ENCODE measurements around the gene TOPBP1. TPM values are rescaled to one million over a fixed set of nuclear protein-coding genes. Genes with fewer than 3 reads are reported as not detected.

The TOPBP1 gene
- total and polyA plus RNA-seq, 9 of the 15 experiments (the other 6 are each of a cell fraction or from before 2014, with no cell fraction given): 16.6 to 77.6 (median 58.2) TPM

GRCh38 chr3:133573054-133573628, 88.6 kb downstream of the TOPBP1 start (continued):
- TF ChIP-seq, protein P1, sequence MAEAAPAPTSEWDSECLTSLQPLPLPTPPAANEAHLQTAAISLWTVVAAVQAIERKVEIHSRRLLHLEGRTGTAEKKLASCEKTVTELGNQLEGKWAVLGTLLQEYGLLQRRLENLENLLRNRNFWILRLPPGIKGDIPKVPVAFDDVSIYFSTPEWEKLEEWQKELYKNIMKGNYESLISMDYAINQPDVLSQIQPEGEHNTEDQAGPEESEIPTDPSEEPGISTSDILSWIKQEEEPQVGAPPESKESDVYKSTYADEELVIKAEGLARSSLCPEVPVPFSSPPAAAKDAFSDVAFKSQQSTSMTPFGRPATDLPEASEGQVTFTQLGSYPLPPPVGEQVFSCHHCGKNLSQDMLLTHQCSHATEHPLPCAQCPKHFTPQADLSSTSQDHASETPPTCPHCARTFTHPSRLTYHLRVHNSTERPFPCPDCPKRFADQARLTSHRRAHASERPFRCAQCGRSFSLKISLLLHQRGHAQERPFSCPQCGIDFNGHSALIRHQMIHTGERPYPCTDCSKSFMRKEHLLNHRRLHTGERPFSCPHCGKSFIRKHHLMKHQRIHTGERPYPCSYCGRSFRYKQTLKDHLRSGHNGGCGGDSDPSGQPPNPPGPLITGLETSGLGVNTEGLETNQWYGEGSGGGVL (CRISPR knock-in tag; IDR thresholded peaks at IDR 0.05): no peak
- TF ChIP-seq ZNF134 (CRISPR knock-in tag; conservative IDR thresholded peaks at IDR 0.05) (no peak), ZNF174 (CRISPR knock-in tag; IDR thresholded peaks at IDR 0.05) (no peak), ZNF77 (CRISPR knock-in tag; IDR thresholded peaks at IDR 0.05) (no peak), SUPT5H (IDR thresholded peaks at IDR 0.05) (peak; percentile 65), FOS (IDR thresholded peaks at IDR 0.05; ENCODE audit: extremely low read depth, insufficient read length) (peak; percentile 14), ATF6 (CRISPR knock-in tag; IDR thresholded peaks at IDR 0.05) (no peak), ZNF316 (IDR thresholded peaks at IDR 0.05) (peak; percentile 80), KHSRP (IDR thresholded peaks at IDR 0.05) (no peak), PCBP1 (IDR thresholded peaks at IDR 0.05; ENCODE audit: low read depth, low read length, poor library complexity, severe bottlenecking) (no peak), THRB (CRISPR knock-in tag; conservative IDR thresholded peaks at IDR 0.05) (0 out of 2 replicates have a peak, but pooled peaks have one; percentile 13), PTBP1 (IDR thresholded peaks at IDR 0.05; ENCODE audit: low read depth, low read length) (no peak), MIER1 (IDR thresholded peaks at IDR 0.05; ENCODE audit: low read depth) (no peak), ZNF586 (CRISPR knock-in tag; conservative IDR thresholded peaks at IDR 0.05) (no peak), ZNF121 (CRISPR knock-in tag; conservative IDR thresholded peaks at IDR 0.05) (no peak), EGR1 (conservative IDR thresholded peaks at IDR 0.05) (no peak), FOXP1 (CRISPR knock-in tag; IDR thresholded peaks at IDR 0.05) (no peak), ZNF280B (CRISPR knock-in tag; IDR thresholded peaks at IDR 0.05) (no peak), RAD51 (IDR thresholded peaks at IDR 0.05; ENCODE audit: borderline replicate concordance, low read depth) (peak; percentile 8; the same call in 1 of the 2 replicates), L3MBTL2 (IDR thresholded peaks at IDR 0.05) (peak; percentile 46), ZNF354B (CRISPR knock-in tag; IDR thresholded peaks at IDR 0.05) (no peak), FIP1L1 (IDR thresholded peaks at IDR 0.05; ENCODE audit: low read depth, low read length, poor library complexity, severe bottlenecking) (no peak), RBM34 (IDR thresholded peaks at IDR 0.05; ENCODE audit: borderline replicate concordance, insufficient read depth, low read length) (no peak)
- TF ChIP-seq, protein P2, sequence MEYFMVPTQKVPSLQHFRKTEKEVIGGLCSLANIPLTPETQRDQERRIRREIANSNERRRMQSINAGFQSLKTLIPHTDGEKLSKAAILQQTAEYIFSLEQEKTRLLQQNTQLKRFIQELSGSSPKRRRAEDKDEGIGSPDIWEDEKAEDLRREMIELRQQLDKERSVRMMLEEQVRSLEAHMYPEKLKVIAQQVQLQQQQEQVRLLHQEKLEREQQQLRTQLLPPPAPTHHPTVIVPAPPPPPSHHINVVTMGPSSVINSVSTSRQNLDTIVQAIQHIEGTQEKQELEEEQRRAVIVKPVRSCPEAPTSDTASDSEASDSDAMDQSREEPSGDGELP (CRISPR knock-in tag; IDR thresholded peaks at IDR 0.05; ENCODE audit: borderline replicate concordance): peak; percentile 69; the same call in 1 of the 2 replicates
